IMR-90 (cell line): ENCODE results near the gene BRCA2. TPM values are rescaled to one million over a fixed set of nuclear protein-coding genes. Genes with fewer than 3 reads are reported as not detected.
A peak's percentile ranks its signal among the peaks of the same experiment; 100 is the strongest.

Source experiments
- ATAC-seq: fragments of 200-7000 bp; cut with Tn5 transposase; 2 replicates; pipeline ENCODE4 v1.9.1; 2020; ENCODE audit warnings: low read depth, mild to moderate bottlenecking, moderate library complexity
- BruUV-seq: library from RNA; stranded (reverse); fragments of 400-500 nt; replicated peaks from 2 replicates; lab custom pipeline; 2021; lab: Mats Ljungman, UMichigan
- CTCF ChIA-PET: fragments of 300-600 bp; formaldehyde crosslinking; extraction: SDS; loops from one replicate; lab custom pipeline; 2021; ENCODE audit warnings: antibody characterized with exemption; lab: Yijun Ruan, JAX
- POLR2A ChIA-PET: fragments of 300-600 bp; sonication (Branson Sonifier 250); formaldehyde crosslinking; loops from one replicate; lab custom pipeline; 2022; ENCODE audit warnings: antibody characterized with exemption; ENCODE audit not compliant: unreplicated experiment; lab: Charles Lee
- DNase-seq: peaks from one replicate; pipeline ENCODE4 v3.0.0; 2013
- H2AFZ ChIP-seq: replicated peaks from 2 replicates; pipeline ENCODE3; 2013; ENCODE audit warnings: low read length, mild to moderate bottlenecking; ENCODE audit not compliant: poor library complexity
- H2AK5ac ChIP-seq: 2 replicates; pipeline ENCODE4 v1.6.1; 2013; ENCODE audit warnings: low read depth, low read length, inconsistent platforms
- H2AK9ac ChIP-seq: replicated peaks from 2 replicates; pipeline ENCODE3; 2013; ENCODE audit warnings: mild to moderate bottlenecking, low read depth, low read length, moderate library complexity; ENCODE audit not compliant: poor library complexity
- H2BK120ac ChIP-seq: 2 replicates; pipeline ENCODE4 v1.6.1; 2013; ENCODE audit warnings: low read depth, low read length, inconsistent platforms
- H2BK15ac ChIP-seq: 3 replicates; pipeline ENCODE4 v1.6.1; 2013; ENCODE audit warnings: low read depth, low read length, inconsistent platforms
- H2BK20ac ChIP-seq: 2 replicates; pipeline ENCODE4 v1.6.1; 2013; ENCODE audit warnings: low read depth, mild to moderate bottlenecking, inconsistent platforms, low read length, moderate library complexity
- H2BK5ac ChIP-seq: 2 replicates; pipeline ENCODE4 v1.6.1; 2013; ENCODE audit warnings: mild to moderate bottlenecking, low read depth, low read length, inconsistent platforms; ENCODE audit not compliant: poor library complexity, severe bottlenecking
- H3K14ac ChIP-seq: replicated peaks from 2 replicates; pipeline ENCODE4 v1.6.1; 2013; ENCODE audit warnings: low read depth, low read length, inconsistent platforms
- H3K18ac ChIP-seq: 2 replicates; pipeline ENCODE4 v1.6.1; 2013; ENCODE audit warnings: low read depth, low read length, control low read depth
- H3K23ac ChIP-seq: 2 replicates; pipeline ENCODE4 v1.6.1; 2013; ENCODE audit warnings: low read depth, low read length, inconsistent platforms
- H3K27ac ChIP-seq: 2 replicates; pipeline ENCODE4 v1.5.1; 2013; ENCODE audit warnings: mild to moderate bottlenecking, control low read depth, low read length; ENCODE audit not compliant: insufficient read depth
- H3K27me3 ChIP-seq: 2 replicates; pipeline ENCODE4 v1.6.1; 2013; ENCODE audit warnings: low read length; ENCODE audit not compliant: control insufficient read depth, insufficient read depth
- H3K36me3 ChIP-seq: 2 replicates; pipeline ENCODE4 v1.6.1; 2013; ENCODE audit warnings: low read length, mixed read lengths; ENCODE audit not compliant: control insufficient read depth, insufficient read depth
- H3K4ac ChIP-seq: 2 replicates; pipeline ENCODE4 v1.6.1; 2013; ENCODE audit warnings: low read depth, low read length, inconsistent platforms
- H3K4me1 ChIP-seq: 2 replicates; pipeline ENCODE4 v1.6.1; 2013; ENCODE audit warnings: low read length, mixed read lengths; ENCODE audit not compliant: control insufficient read depth, insufficient read depth
- H3K4me2 ChIP-seq: 2 replicates; pipeline ENCODE4 v1.6.1; 2013; ENCODE audit warnings: low read depth, mild to moderate bottlenecking, control low read depth, low read length, moderate library complexity
- H3K4me3 ChIP-seq: 2 replicates; pipeline ENCODE4 v1.5.1; 2013; ENCODE audit warnings: low read depth, mild to moderate bottlenecking, control low read depth, low read length, moderate library complexity; ENCODE audit not compliant: insufficient read depth
- H3K56ac ChIP-seq: 2 replicates; pipeline ENCODE4 v1.6.1; 2013; ENCODE audit warnings: low read length, inconsistent platforms; ENCODE audit not compliant: insufficient read depth; ENCODE audit errors: extremely low read depth
- H3K79me1 ChIP-seq, 2 experiments: 2 replicates each; pipeline ENCODE4 v1.6.1; 2013; ENCODE audit warnings: low read length in 2 of 2, inconsistent platforms in 1 of 2, low read depth in 1 of 2
- H3K9ac ChIP-seq: 2 replicates; pipeline ENCODE4 v1.6.1; 2013; ENCODE audit warnings: low read depth, low read length, control low read depth
- H3K9me1 ChIP-seq: 2 replicates; pipeline ENCODE4 v1.6.1; 2013; ENCODE audit warnings: low read length, inconsistent platforms; ENCODE audit not compliant: insufficient read depth
- H3K9me3 ChIP-seq: 2 replicates; pipeline ENCODE4 v1.6.1; 2013; ENCODE audit warnings: low read length; ENCODE audit not compliant: control insufficient read depth, insufficient read depth
- H4K20me1 ChIP-seq: 2 replicates; pipeline ENCODE4 v1.6.1; 2013; ENCODE audit warnings: low read length, inconsistent platforms; ENCODE audit not compliant: insufficient read depth
- H4K5ac ChIP-seq: 2 replicates; pipeline ENCODE4 v1.6.1; 2013; ENCODE audit warnings: mild to moderate bottlenecking, low read depth, low read length, control low read depth
- H4K8ac ChIP-seq, 2 experiments: 2 replicates each; pipeline ENCODE4 v1.6.1; 2013; ENCODE audit warnings: low read depth in 2 of 2, low read length in 2 of 2, control low read depth in 1 of 2, inconsistent platforms in 1 of 2
- H4K91ac ChIP-seq: 2 replicates; pipeline ENCODE4 v1.6.1; 2013; ENCODE audit warnings: low read depth, low read length, inconsistent platforms; ENCODE audit not compliant: insufficient read depth
- BHLHE40 ChIP-seq: fragments of 150-350 bp; IDR thresholded peaks from 2 replicates; pipeline ENCODE4 v1.6.1; 2016; ENCODE audit warnings: mild to moderate bottlenecking, low read depth, low read length
- CEBPB ChIP-seq: IDR thresholded peaks from 2 replicates; pipeline ENCODE4 v1.6.1; 2012; ENCODE audit warnings: low read depth, low read length, improper control_type of control experiment
- CHD1 ChIP-seq: IDR thresholded peaks from 2 replicates; pipeline ENCODE4 v1.6.1; 2012; ENCODE audit warnings: low read depth, low read length, improper control_type of control experiment
- CTCF ChIP-seq: conservative IDR thresholded peaks from 2 replicates; pipeline ENCODE4 v1.5.1; 2012; ENCODE audit warnings: mild to moderate bottlenecking, low read depth, low read length, improper control_type of control experiment
- ELK1 ChIP-seq: fragments of 150-350 bp; IDR thresholded peaks from 2 replicates; pipeline ENCODE4 v1.6.1; 2016; ENCODE audit warnings: low read depth, mild to moderate bottlenecking, low read length, moderate library complexity, borderline replicate concordance
- MAFK ChIP-seq: IDR thresholded peaks from 2 replicates; pipeline ENCODE4 v1.6.1; 2012; ENCODE audit warnings: low read depth, low read length, improper control_type of control experiment
- MAZ ChIP-seq: IDR thresholded peaks from 2 replicates; pipeline ENCODE4 v1.6.1; 2012; ENCODE audit warnings: low read depth, mild to moderate bottlenecking, low read length, improper control_type of control experiment, moderate library complexity, borderline replicate concordance
- MXI1 ChIP-seq: IDR thresholded peaks from 2 replicates; pipeline ENCODE4 v1.6.1; 2012; ENCODE audit warnings: low read depth, mild to moderate bottlenecking, low read length, moderate library complexity, borderline replicate concordance
- POLR2A ChIP-seq: IDR thresholded peaks from 2 replicates; pipeline ENCODE4 v1.6.1; 2012; ENCODE audit warnings: mild to moderate bottlenecking, low read depth, low read length
- RAD21 ChIP-seq: IDR thresholded peaks from 2 replicates; pipeline ENCODE4 v1.6.1; 2012; ENCODE audit warnings: low read length, improper control_type of control experiment
- RCOR1 ChIP-seq: IDR thresholded peaks from 2 replicates; pipeline ENCODE4 v1.6.1; 2012; ENCODE audit warnings: mild to moderate bottlenecking, low read length, improper control_type of control experiment; ENCODE audit not compliant: insufficient replicate concordance
- RFX5 ChIP-seq: IDR thresholded peaks from 2 replicates; pipeline ENCODE4 v1.8.0; 2012; ENCODE audit warnings: low read depth, mild to moderate bottlenecking, low read length, moderate library complexity
- SMC3 ChIP-seq: fragments of 150-350 bp; IDR thresholded peaks from 2 replicates; pipeline ENCODE4 v1.6.1; 2016; ENCODE audit warnings: low read depth, mild to moderate bottlenecking, antibody characterized with exemption, low read length, moderate library complexity
- USF2 ChIP-seq: fragments of 150-350 bp; IDR thresholded peaks from 2 replicates; pipeline ENCODE4 v1.6.1; 2017; ENCODE audit warnings: mild to moderate bottlenecking, antibody characterized with exemption, low read length, low read depth
- WGBS, 2 experiments: methylation state at CpG; one replicate each; pipeline versions ENCODE4 v1.1.5 to v1.1.7; 2013; ENCODE audit warnings: missing lambda C conversion rate in 2 of 2; ENCODE audit not compliant: insufficient read length in 1 of 2; ENCODE audit errors: extremely low coverage in 2 of 2; 5-methylcytosine and 5-hydroxymethylcytosine counted together
- dilution Hi-C: fragments of 300-500 bp; cut with HindIII; formaldehyde crosslinking; loops from one replicate; pipeline ENCODE4 v1.14.3; 2018; ENCODE audit warnings: low sequenced_read_pairs; ENCODE audit not compliant: unreplicated experiment
- in situ Hi-C: fragments of 300-500 bp; cut with MboI; formaldehyde crosslinking; loops from 3 replicates; pipeline ENCODE4 v1.14.3; 2019; ENCODE audit warnings: low sequenced_read_pairs, inconsistent platforms, mixed read lengths
- intact Hi-C: fragments of 100-400 bp; cut with micrococcal nuclease; formaldehyde crosslinking; loops from 2 replicates; pipeline ENCODE4 v1.10.0; 2022
- polyA plus RNA-seq, 3 experiments: library from polyadenylated mRNA; depleted of rRNA; stranded (reverse); fragments of >200 nt; gene quantifications; 2 replicates each; pipeline ENCODE4 v1.2.3, GENCODE V29; 2012; ENCODE audit warnings: low replicate concordance in 1 of 3
- total RNA-seq: library from RNA; depleted of rRNA; stranded (reverse); fragments of >200 nt; gene quantifications from 2 replicates; pipeline ENCODE4 v1.2.3, GENCODE V29; 2012

Gene BRCA2
- total and polyA plus RNA-seq, 2 of the 4 experiments (the other 2 are of a cell fraction) = 2.0 to 9.7 TPM

GRCh38 chr13:32443111-32443510, 127.8 kb downstream of the BRCA2 start:
- CTCF ChIA-PET = interaction anchor here (0.5 kb wide), 1 partner anchor 226 kb away, joined by 4 read pairs; no protein-coding TSS in a partner anchor
- dilution Hi-C loops = no loop called here
- Histone ChIP-seq H2BK5ac (no peak overlapping the region), H2AFZ (no peak overlapping the region), H3K9me3 (no peaks in the 10 kb centered on the region), H3K23ac (no peak overlapping the region), H3K4me2 (no peak overlapping the region), H2BK120ac (no peak overlapping the region), H3K4ac (no peak overlapping the region), H4K5ac (no peak overlapping the region), H3K14ac (no peak overlapping the region), H2AK5ac (no peak overlapping the region), H3K9ac (no peak overlapping the region), H3K79me1 (no peaks in the 10 kb centered on the region), H4K20me1 (no peaks in the 10 kb centered on the region), H3K36me3 (no peaks in the 10 kb centered on the region), H3K56ac (no peak overlapping the region), H2AK9ac (no peak overlapping the region), H3K9me1 (no peaks in the 10 kb centered on the region), H3K18ac (no peak overlapping the region), H3K27ac (no peak overlapping the region), H4K91ac (no peak overlapping the region), H3K4me1 (peaks cover 1% of the 10 kb centered on the region; the same call in 1 of the 2 replicates), H4K8ac (no peak overlapping the region), H2BK20ac (no peak overlapping the region), H3K4me3 (no peak overlapping the region), H3K27me3 (no peaks in the 10 kb centered on the region), H2BK15ac (no peak overlapping the region)
- POLR2A ChIA-PET = no interaction called here
- TF ChIP-seq CEBPB (no peak), MAZ (no peak), RAD21 (peak; percentile 29), BHLHE40 (no peak), CHD1 (no peak), USF2 (no peak), POLR2A (no peak), RCOR1 (no peak), MAFK (no peak), MXI1 (no peak), CTCF (peak; percentile 38), ELK1 (no peak), SMC3 (peak; percentile 33; the same call in 1 of the 2 replicates), RFX5 (no peak)
- BruUV-seq = TSS peak; percentile 74
- in situ Hi-C loops = no loop called here
- no CpG with 5 or more reads among the region's 2 CpGs for WGBS, 2 experiments
- DNase-seq (peak; percentile 23), ATAC-seq (no peak)
- intact Hi-C loops = no loop called here
